ENCODE data around the gene TUBB4B. TPM values are rescaled to one million over a fixed set of nuclear protein-coding genes. Genes with fewer than 3 reads are reported as not detected.

Gene TUBB4B
- total RNA-seq, 1 experiment from 2014 or later, result 180 TPM

DNA sequence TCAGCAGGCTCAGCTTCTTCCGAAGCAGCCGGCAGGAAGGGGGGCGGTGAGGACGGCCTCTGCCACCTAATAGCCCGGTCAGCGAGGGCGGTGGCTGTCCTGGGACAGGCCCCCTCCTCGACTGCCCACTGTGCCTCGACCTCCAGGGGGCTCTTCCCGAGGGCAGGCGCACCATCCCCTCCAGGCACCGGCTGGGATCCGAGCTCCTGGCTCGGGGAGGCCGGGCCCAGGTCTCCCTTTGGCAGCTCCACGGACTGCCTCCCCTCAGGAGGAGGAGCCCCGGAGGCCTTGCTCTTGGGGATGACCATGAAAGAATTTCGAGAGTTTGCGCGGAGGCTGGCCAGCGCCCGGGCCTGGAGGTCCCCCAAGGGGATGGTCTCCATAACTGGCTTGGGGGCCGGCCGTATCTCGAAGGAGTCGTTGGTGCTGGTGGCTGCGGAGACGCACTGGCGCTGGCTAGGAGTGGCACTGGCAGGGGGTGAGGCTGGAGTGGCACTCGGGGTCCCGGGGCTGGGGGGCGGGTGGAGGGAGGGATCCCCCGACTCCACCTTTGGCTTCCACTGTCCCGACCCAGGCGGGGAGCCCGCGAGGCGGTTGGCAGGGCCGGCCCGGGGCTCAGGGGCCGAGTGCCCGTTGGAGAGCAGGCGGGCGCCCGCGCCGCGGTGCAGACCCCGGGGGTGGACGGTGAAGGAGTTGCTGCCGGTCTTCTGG, 41.5 kb upstream of the TUBB4B start:
- TF ChIP-seq, protein P1, sequence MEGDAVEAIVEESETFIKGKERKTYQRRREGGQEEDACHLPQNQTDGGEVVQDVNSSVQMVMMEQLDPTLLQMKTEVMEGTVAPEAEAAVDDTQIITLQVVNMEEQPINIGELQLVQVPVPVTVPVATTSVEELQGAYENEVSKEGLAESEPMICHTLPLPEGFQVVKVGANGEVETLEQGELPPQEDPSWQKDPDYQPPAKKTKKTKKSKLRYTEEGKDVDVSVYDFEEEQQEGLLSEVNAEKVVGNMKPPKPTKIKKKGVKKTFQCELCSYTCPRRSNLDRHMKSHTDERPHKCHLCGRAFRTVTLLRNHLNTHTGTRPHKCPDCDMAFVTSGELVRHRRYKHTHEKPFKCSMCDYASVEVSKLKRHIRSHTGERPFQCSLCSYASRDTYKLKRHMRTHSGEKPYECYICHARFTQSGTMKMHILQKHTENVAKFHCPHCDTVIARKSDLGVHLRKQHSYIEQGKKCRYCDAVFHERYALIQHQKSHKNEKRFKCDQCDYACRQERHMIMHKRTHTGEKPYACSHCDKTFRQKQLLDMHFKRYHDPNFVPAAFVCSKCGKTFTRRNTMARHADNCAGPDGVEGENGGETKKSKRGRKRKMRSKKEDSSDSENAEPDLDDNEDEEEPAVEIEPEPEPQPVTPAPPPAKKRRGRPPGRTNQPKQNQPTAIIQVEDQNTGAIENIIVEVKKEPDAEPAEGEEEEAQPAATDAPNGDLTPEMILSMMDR (IDR thresholded peaks at IDR 0.05; ENCODE audit: unreplicated experiment), result no peak
- peaks cover 8% of the 10 kb centered on the region for H3K36me3 Mint-ChIP-seq (ENCODE audit: insufficient read depth, unreplicated experiment)
- H3K4me1 Mint-ChIP-seq (ENCODE audit: insufficient read depth, unreplicated experiment), result peaks cover 18% of the 10 kb centered on the region
- no peak for DNase-seq (ENCODE audit: unreplicated experiment)
- no peak overlapping the region for H3K27ac Mint-ChIP-seq (ENCODE audit: low read depth, unreplicated experiment)
- POLR2A ChIA-PET, result interaction anchor here (1.5 to 3.6 kb wide), 4 partner anchors 11 to 70 kb away, joined by 5 to 43 read pairs (median 22); partner anchors contain the start of genes ANAPC2, CYSRT1, RNF224 and SSNA1
- CTCF ChIA-PET, result interaction anchor here (0.6 to 1.3 kb wide), 4 partner anchors 17 to 711 kb away, joined by 3 to 7 read pairs (median 5); no protein-coding TSS in a partner anchor
- intact Hi-C loops (cut with micrococcal nuclease), result no loop called here
- H3K27me3 Mint-ChIP-seq (ENCODE audit: insufficient read depth, unreplicated experiment), result no peaks in the 10 kb centered on the region
- no peaks in the 10 kb centered on the region for H3K9me3 Mint-ChIP-seq (ENCODE audit: unreplicated experiment)
- H3K4me3 Mint-ChIP-seq (ENCODE audit: unreplicated experiment), result peak overlapping the region; percentile 76
- no TSS peak for BruUV-seq (replicated peaks)

GRCh38 chr9:137200311-137201204, 40.5 kb upstream of the TUBB4B start, which contains the start of gene TPRN:
TPRN (minus strand) TSS chr9:137200741; CDS start chr9:137200711, 30 bp downstream.
- ChIA-PET CTCF (interaction anchor here (0.6 to 1.0 kb wide), 4 partner anchors 10 to 154 kb away, joined by 3 to 4 read pairs (median 4); no protein-coding TSS in a partner anchor), POLR2A (interaction anchor here (0.5 to 5.3 kb wide), 17 partner anchors 8 to 174 kb away, joined by 3 to 73 read pairs (median 4); partner anchors contain the start of genes ANAPC2, CYSRT1, MAN1B1 and NELFB)
- TF ChIP-seq, protein P1 (IDR thresholded peaks at IDR 0.05; ENCODE audit: unreplicated experiment), result no peak
- Mint-ChIP-seq H3K27me3 (ENCODE audit: insufficient read depth, unreplicated experiment) (no peaks in the 10 kb centered on the region), H3K4me1 (ENCODE audit: insufficient read depth, unreplicated experiment) (peaks cover 12% of the 10 kb centered on the region), H3K9me3 (ENCODE audit: unreplicated experiment) (no peaks in the 10 kb centered on the region), H3K4me3 (ENCODE audit: unreplicated experiment) (peak within 1 kb of the TSS; percentile 76), H3K36me3 (ENCODE audit: insufficient read depth, unreplicated experiment) (peaks cover 8% of the 10 kb centered on the region), H3K27ac (ENCODE audit: low read depth, unreplicated experiment) (no peak within 1 kb of the TSS)
- no TSS peak for BruUV-seq (replicated peaks)
- DNase-seq (ENCODE audit: unreplicated experiment), result peak; percentile 100
- intact Hi-C loops (cut with micrococcal nuclease), result no loop called here

DNA sequence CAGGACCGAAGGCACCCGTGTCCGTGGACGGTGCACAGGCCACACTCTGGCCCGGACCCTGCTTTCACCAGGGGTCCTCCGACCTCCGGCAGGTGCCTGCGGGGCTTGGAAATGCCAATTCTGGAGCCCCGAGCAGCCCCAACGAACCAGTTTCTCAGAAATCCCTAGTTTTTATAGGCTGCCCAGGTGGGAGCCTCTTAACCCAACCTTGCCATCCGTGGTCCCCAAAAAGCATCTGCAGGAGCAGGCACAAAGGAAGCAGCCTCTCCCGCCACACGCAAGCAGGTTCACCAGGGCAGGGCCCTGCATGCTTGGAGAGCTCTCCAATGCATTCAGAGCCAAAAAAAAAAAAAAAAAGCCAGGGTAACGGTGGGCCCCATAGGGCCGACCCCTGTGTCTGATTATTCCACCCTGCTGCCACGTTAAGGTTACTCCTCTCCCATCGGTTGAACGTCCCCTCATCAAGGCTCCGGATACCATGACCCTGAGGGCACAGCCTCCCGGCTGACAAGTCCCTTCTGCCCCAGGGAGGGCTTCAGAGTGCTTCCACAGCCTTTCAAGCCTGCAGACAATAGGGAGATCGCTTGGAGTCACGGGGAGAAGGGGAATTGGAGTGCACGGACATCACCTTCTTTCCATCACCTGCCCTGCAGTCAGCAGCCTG, 39.8 kb upstream of the TUBB4B start:
- TF ChIP-seq, protein P1 (IDR thresholded peaks at IDR 0.05; ENCODE audit: unreplicated experiment), result no peak
- Mint-ChIP-seq H3K9me3 (ENCODE audit: unreplicated experiment) (no peaks in the 10 kb centered on the region), H3K4me3 (ENCODE audit: unreplicated experiment) (peak overlapping the region; percentile 73), H3K4me1 (ENCODE audit: insufficient read depth, unreplicated experiment) (peaks cover 11% of the 10 kb centered on the region), H3K36me3 (ENCODE audit: insufficient read depth, unreplicated experiment) (peaks cover 8% of the 10 kb centered on the region), H3K27me3 (ENCODE audit: insufficient read depth, unreplicated experiment) (no peaks in the 10 kb centered on the region), H3K27ac (ENCODE audit: low read depth, unreplicated experiment) (no peak overlapping the region)
- POLR2A ChIA-PET, result interaction anchor here (0.5 to 5.3 kb wide), 16 partner anchors 9 to 115 kb away, joined by 3 to 73 read pairs (median 4); partner anchors contain the start of genes ANAPC2, CYSRT1, MAN1B1 and NELFB
- intact Hi-C loops (cut with micrococcal nuclease), result no loop called here
- CTCF ChIA-PET, result interaction anchor here (0.7 to 1.0 kb wide), 4 partner anchors 11 to 74 kb away, joined by 3 to 4 read pairs (median 3); no protein-coding TSS in a partner anchor
- no peak for DNase-seq (ENCODE audit: unreplicated experiment)
- no TSS peak for BruUV-seq (replicated peaks)

Data from MCF 10A (cell line).